T-helper 17 cell (primary cell): ENCODE data around the gene TMEM129. TPM values are rescaled to one million over a fixed set of nuclear protein-coding genes. Genes with fewer than 3 reads are reported as not detected.
A peak's percentile ranks its signal among the peaks of the same experiment; 100 is the strongest.

Experiments used
- ATAC-seq: fragments of 150-1000 bp; cut with Tn5 transposase; 2 replicates; pipeline ENCODE4 v1.10.0; 2021; ENCODE audit warnings: mild to moderate bottlenecking, moderate library complexity
- DNase-seq, 3 donors: peaks; one replicate each; pipeline versions ENCODE4 v3.0.0 to v3.0.0-alpha.2; 2020 to 2021
- H3K9me3 ChIP-seq: one replicate; pipeline ENCODE4 v1.7.0; 2013; ENCODE audit warnings: low read length, mild to moderate bottlenecking; ENCODE audit not compliant: control insufficient read depth, poor library complexity, severe bottlenecking
- H3K27ac Mint-ChIP-seq: one replicate; pipeline ENCODE4 v1.8.0; 2022; ENCODE audit warnings: mild to moderate bottlenecking, moderate library complexity, mixed read lengths
- H3K27me3 Mint-ChIP-seq: one replicate; pipeline ENCODE4 v1.8.0; 2022; ENCODE audit warnings: mixed read lengths
- H3K36me3 Mint-ChIP-seq: one replicate; pipeline ENCODE4 v1.8.0; 2022; ENCODE audit warnings: low read depth, mixed read lengths
- H3K4me1 Mint-ChIP-seq: one replicate; pipeline ENCODE4 v1.8.0; 2022; ENCODE audit warnings: mild to moderate bottlenecking, mixed read lengths
- H3K4me3 Mint-ChIP-seq: one replicate; pipeline ENCODE4 v1.8.0; 2022; ENCODE audit warnings: mild to moderate bottlenecking, moderate library complexity, mixed read lengths
- total RNA-seq, 4 donors: library from RNA in 2 of 4; stranded (reverse) in 2 of 4; gene quantifications; one replicate each; pipeline ENCODE4 v1.2.3 and lab custom pipeline; 2022 to 2026

TMEM129 gene, protein sequence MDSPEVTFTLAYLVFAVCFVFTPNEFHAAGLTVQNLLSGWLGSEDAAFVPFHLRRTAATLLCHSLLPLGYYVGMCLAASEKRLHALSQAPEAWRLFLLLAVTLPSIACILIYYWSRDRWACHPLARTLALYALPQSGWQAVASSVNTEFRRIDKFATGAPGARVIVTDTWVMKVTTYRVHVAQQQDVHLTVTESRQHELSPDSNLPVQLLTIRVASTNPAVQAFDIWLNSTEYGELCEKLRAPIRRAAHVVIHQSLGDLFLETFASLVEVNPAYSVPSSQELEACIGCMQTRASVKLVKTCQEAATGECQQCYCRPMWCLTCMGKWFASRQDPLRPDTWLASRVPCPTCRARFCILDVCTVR
- total RNA-seq, result 10 to 100 TPM; 18.4 to 18.5 TPM
- 22.5 to 50.9 reads per million in 2 donors for total RNA-seq (lab: John Stamatoyannopoulos, UW)

GRCh38 chr4:1721003-1721665 is at the start of gene TMEM129, which contains the start of gene TACC3:
Gene TMEM129 (minus strand): TSS chr4:1721323. CDS start chr4:1720837, 486 bp downstream.
Gene TACC3 (plus strand): TSS chr4:1721521. CDS start chr4:1723422, 1,901 bp downstream.
- H3K36me3 Mint-ChIP-seq, result no peaks in the 10 kb centered on the region
- H3K9me3 ChIP-seq, result no peaks in the 10 kb centered on the region
- peak within 1 kb of the TSS; percentile 99 for H3K27ac Mint-ChIP-seq
- H3K4me3 Mint-ChIP-seq, result peak within 1 kb of the TSS; percentile 90
- DNase-seq (peak; percentile 90 to 96 (median 90)), ATAC-seq (peak; percentile 87)
- peaks cover 36% of the 10 kb centered on the region for H3K4me1 Mint-ChIP-seq
- H3K27me3 Mint-ChIP-seq, result no peaks in the 10 kb centered on the region

DNA sequence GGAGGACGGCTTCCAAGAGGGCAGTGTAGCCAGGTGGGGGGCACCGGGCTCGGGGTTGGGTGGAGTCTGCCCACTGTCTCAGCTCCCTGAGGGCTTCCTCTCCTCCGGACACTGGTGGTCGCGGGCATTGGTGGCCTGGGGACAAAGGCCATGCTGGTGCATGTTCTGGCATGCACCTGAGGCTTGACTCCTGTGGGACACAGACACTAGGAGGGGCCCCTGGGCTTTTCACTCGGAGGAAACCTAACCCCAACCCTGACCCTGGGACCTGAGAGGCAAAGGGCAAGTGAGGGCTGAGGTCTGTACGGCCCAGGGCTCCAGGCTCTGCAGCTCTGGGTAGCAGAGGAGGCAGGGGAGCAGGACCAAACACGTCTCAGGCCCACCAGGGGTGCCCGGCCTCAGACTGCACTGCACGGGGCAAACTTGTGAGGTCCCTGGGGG is 49.7 kb upstream of the TMEM129 start:
- Mint-ChIP-seq H3K36me3 (no peaks in the 10 kb centered on the region), H3K27me3 (peaks cover 8% of the 10 kb centered on the region), H3K4me3 (no peak overlapping the region), H3K27ac (no peak overlapping the region), H3K4me1 (peaks cover 6% of the 10 kb centered on the region)
- H3K9me3 ChIP-seq, result no peaks in the 10 kb centered on the region
- ATAC-seq, result no peak
- no peak for DNase-seq

- peaks cover 12% of the 10 kb centered on the region for H3K27me3 Mint-ChIP-seq
- DNase-seq, result no peak
- H3K4me3 Mint-ChIP-seq, result no peak overlapping the region
- no peaks in the 10 kb centered on the region for H3K36me3 Mint-ChIP-seq
- no peaks in the 10 kb centered on the region for H3K9me3 ChIP-seq
- peaks cover 11% of the 10 kb centered on the region for H3K4me1 Mint-ChIP-seq
- H3K27ac Mint-ChIP-seq, result no peak overlapping the region
- ATAC-seq, result no peak
Observed at GRCh38 chr4:1770245-1770644, 49.1 kb upstream of the TMEM129 start.

DNA sequence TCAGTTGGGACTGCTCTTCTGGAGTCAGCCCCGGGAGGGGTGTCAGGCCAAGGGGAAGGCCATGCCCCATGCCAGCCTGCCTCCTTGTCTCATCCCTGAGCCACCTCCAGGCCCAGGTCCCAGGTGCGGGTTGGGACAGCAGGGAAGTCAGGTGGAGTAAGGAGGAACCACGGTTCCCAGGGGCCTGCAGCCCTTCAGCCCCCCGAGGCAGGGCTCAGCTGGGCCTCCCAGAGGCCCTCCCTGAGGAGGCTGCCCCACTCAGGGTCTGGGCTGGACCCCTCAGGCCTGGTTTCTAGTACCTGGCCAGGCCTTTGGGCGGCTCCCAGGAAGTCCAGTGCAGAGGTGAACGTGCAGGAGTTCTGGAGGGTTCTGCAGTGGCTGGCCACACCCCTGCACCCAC is 48.6 kb upstream of the TMEM129 start:
- DNase-seq, result no peak
- H3K4me1 Mint-ChIP-seq, result peaks cover 11% of the 10 kb centered on the region
- ATAC-seq, result no peak
- peaks cover 16% of the 10 kb centered on the region for H3K27me3 Mint-ChIP-seq
- no peak overlapping the region for H3K27ac Mint-ChIP-seq
- H3K4me3 Mint-ChIP-seq, result no peak overlapping the region
- no peaks in the 10 kb centered on the region for H3K9me3 ChIP-seq
- no peaks in the 10 kb centered on the region for H3K36me3 Mint-ChIP-seq

GRCh38 chr4:1768367-1769034 is 47.4 kb upstream of the TMEM129 start:
- peak overlapping the region; percentile 78 for H3K4me3 Mint-ChIP-seq
- H3K9me3 ChIP-seq, result no peaks in the 10 kb centered on the region
- H3K27me3 Mint-ChIP-seq, result peaks cover 8% of the 10 kb centered on the region
- H3K36me3 Mint-ChIP-seq, result no peaks in the 10 kb centered on the region
- peaks cover 11% of the 10 kb centered on the region for H3K4me1 Mint-ChIP-seq
- DNase-seq, result no peak
- ATAC-seq, result no peak
- no peak overlapping the region for H3K27ac Mint-ChIP-seq

DNA sequence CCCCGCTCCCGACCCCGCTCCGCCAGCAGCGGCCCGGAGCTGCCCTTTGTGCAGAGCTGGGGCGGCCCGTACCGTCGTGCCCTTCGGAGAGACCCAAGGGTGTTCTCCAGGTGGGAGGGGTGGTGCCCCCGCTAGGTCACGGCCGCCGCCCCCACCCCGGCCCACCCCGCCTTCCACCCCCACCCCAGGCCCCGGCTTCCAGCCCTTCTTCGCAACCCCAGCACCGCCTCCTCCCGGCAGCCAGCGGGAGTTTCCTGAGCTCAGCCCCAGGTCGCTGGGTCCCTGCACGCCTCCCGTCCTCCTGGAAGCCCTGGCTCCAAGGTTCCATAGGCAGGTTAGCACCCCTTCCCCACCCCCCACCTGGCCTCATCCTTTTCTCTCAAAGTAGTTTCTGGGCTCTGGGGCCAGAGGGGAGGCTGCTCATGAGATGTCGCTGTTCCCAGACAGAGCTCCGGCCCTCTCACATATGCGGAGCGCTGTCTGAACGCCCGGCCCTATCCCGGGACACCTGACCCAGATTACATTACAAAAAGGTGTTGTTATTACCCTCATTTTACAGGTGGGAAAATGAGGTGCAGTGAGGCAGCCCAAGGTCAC is 46.7 kb upstream of the TMEM129 start:
- Mint-ChIP-seq H3K4me3 (peak overlapping the region; percentile 78), H3K4me1 (peaks cover 11% of the 10 kb centered on the region), H3K27me3 (peaks cover 8% of the 10 kb centered on the region), H3K36me3 (no peaks in the 10 kb centered on the region), H3K27ac (no peak overlapping the region)
- peak; percentile 51 for ATAC-seq
- no peak for DNase-seq
- no peaks in the 10 kb centered on the region for H3K9me3 ChIP-seq

DNA sequence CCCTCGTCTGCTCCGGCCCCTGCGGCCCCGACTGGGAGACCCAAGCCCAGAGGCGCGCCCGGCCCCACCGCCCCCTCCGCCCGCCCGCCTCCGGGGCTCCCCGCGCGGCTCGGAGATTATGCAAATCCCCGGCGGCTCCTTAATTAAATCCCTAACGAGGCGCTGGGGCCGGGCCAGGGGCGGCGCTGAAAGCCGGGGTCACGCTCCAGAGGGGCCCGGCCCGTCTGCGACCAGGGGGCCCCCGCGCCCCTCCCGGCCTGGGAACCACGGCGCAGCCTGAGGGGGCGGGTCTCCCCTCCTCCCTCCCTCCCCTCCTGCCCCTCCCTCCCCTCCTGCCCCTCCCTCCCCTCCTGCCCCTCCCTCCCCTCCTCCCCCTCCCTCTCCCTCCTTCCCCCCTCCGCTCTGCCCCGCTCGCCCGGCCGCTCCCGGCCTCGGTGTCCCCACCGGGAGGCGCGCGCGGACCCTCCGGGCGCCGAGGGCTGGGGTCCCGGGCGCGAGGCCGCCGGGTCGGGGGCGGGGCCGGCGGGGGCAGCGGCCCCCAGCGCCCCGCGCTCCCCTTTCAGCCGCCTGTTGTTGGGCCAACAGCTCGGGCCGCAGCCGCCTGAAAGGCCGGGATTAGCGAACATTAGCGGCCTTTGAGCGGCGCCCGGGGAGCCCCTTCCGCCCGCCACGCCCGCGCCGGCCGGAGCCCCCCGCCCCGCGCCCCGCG is 46.1 kb upstream of the TMEM129 start:
- no peak overlapping the region for H3K27ac Mint-ChIP-seq
- H3K36me3 Mint-ChIP-seq, result no peaks in the 10 kb centered on the region
- H3K4me3 Mint-ChIP-seq, result no peak overlapping the region
- no peaks in the 10 kb centered on the region for H3K9me3 ChIP-seq
- ATAC-seq, result peak; percentile 38
- peak in 1 of 3 donors; percentile 22 for DNase-seq
- peaks cover 11% of the 10 kb centered on the region for H3K4me1 Mint-ChIP-seq
- peaks cover 12% of the 10 kb centered on the region for H3K27me3 Mint-ChIP-seq

DNA sequence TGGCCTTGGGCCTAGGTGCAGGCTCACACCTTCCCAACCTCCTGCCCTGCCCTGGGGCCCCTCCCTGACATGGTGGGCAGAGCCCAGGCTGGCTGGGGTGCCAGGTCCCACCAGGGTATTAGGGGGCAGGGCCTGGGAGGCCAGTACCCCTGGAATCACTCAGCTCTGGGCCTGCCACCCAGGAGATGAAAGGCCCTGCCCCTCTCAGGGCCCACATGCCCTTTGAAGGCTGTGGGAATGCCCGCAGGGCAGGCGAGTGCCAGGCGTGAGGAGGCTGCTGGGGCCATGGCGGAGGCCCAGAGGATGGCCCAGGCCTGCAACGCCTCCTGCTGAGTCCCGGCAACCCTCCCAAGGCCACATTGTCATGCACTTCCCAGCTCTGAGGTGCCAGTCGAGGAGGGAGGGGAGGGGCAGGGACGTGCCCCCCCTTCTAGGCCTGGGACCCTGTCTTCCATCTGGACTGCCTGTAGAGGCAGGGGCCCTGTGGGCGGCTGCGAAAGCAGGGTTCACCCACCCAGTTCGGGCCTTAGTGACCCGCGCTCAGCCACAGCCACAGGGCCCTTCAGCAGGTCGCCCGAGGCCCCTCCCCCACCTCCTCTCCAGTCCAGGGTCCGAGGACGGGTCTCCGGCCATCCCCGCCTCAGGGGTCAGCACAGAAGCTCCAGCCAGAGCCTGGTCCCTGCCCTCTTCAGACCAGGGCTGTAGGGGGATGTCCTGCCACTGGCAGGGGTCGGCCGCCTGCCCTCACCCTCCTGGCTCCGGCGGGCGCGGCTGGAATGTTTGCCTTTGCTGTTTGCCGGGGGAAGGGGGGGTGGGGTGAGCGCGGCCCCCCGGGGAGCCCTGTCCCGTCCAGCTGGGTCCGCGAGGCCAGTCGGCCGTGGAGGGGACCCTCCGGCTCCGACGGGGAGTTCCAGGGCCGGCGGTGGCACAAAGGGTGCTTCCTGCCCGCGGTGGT is 45.3 kb upstream of the TMEM129 start:
- peak overlapping the region; percentile 53 for H3K4me3 Mint-ChIP-seq
- no peak for DNase-seq

GRCh38 chr4:1765409-1766072 is 44.4 kb upstream of the TMEM129 start:
- peaks cover 15% of the 10 kb centered on the region for H3K27me3 Mint-ChIP-seq
- H3K9me3 ChIP-seq, result no peaks in the 10 kb centered on the region
- ATAC-seq, result no peak
- H3K4me1 Mint-ChIP-seq, result peaks cover 7% of the 10 kb centered on the region
- DNase-seq, result no peak
- peak overlapping the region; percentile 53 for H3K4me3 Mint-ChIP-seq
- H3K27ac Mint-ChIP-seq, result no peak overlapping the region
- no peaks in the 10 kb centered on the region for H3K36me3 Mint-ChIP-seq

More for the DNA sequence above, 45.3 kb upstream of the TMEM129 start:
- no peak for ATAC-seq
- Mint-ChIP-seq H3K4me1 (peaks cover 9% of the 10 kb centered on the region), H3K27ac (no peak overlapping the region), H3K36me3 (no peaks in the 10 kb centered on the region), H3K27me3 (peaks cover 15% of the 10 kb centered on the region)
- no peaks in the 10 kb centered on the region for H3K9me3 ChIP-seq

- DNase-seq, result no peak
- H3K4me3 Mint-ChIP-seq, result no peak overlapping the region
- peaks cover 7% of the 10 kb centered on the region for H3K4me1 Mint-ChIP-seq
- H3K27ac Mint-ChIP-seq, result no peak overlapping the region
- H3K9me3 ChIP-seq, result no peaks in the 10 kb centered on the region
- no peak for ATAC-seq
- H3K27me3 Mint-ChIP-seq, result peaks cover 15% of the 10 kb centered on the region
- H3K36me3 Mint-ChIP-seq, result no peaks in the 10 kb centered on the region
Observed at GRCh38 chr4:1764670-1765069, 43.5 kb upstream of the TMEM129 start.

DNA sequence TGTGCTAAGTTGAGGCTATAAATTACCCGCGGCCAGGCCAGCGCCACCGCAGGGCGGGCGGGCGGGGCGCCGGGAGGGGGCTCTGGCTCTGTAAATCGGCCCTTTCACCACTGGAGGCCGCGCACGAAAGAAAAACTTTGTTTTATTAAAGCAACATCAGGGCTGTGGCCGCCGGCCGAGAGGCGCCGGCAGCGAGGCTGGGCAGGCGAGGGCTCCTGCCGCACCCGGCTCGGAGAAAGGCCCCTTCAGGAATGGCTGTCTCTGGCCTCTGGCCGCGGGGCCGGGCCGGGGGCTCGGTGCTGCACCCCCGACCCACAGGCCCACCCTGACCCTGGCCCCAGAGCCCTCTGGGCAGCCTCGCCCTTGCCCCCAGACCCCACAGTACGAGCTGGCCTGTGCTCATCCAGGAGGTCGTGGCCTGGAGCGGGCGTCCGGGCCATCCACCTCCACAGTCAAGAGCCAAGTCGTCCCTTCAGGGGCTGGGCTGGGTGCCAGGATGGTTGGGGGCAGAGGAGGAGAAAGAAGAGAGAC is 42.5 kb upstream of the TMEM129 start:
- ATAC-seq, result no peak
- DNase-seq, result no peak
- H3K9me3 ChIP-seq, result no peaks in the 10 kb centered on the region
- Mint-ChIP-seq H3K36me3 (no peaks in the 10 kb centered on the region), H3K4me1 (peaks cover 7% of the 10 kb centered on the region), H3K27me3 (peaks cover 15% of the 10 kb centered on the region), H3K4me3 (no peak overlapping the region), H3K27ac (no peak overlapping the region)
